ENCODE measurements around the gene PTPRN2. TPM values are rescaled to one million over a fixed set of nuclear protein-coding genes. Genes with fewer than 3 reads are reported as not detected.

Gene PTPRN2
- total and polyA plus RNA-seq, 2 donors (not counting 1 experiment from before 2014, with no cell fraction given) = 0.54 to 1.2 TPM

DNA sequence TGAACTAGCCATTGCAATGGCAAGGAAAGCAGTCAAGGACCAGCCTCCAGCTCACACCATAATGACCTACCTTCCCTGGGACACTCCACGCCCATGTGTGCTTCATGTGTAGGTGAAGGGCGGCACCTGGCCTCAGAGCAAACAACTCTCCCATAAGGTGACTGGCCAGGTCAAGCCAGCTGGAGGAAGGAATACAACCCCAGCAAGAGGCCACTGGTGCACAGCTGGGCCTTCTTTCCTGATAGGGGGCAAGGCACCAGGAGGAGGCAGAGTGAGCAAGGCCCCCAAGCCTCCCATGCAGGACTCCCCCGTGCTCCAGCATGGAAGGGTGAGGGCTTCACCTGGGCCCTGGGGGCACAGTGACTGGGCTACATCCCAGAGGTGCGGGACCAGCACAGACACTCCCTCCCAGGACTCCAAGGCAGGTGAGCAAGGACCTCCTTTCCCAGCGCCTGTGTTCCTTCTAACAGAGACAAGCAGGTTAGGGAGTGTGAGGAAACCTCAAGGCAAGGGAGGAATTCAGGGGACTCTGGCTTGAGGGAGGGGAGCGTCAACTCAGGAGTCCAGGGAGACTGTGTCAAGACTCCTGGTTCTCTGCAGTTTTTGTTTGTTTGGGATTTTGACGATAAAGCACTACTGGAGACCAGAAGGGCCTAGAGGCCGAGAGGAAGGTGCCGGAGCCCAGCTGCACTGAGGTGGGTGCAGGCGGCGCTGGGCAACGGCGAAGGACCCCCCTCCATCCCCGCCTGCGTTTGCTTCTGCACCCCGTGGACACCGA is 1.7 kb downstream of the PTPRN2 start:
- Histone ChIP-seq H3K9me3 (ENCODE audit: control insufficient read depth, insufficient read depth, low read depth, low read length) (no peaks in the 10 kb centered on the region), H2AFZ (ENCODE audit: low read length) (no peak overlapping the region), H3K4me1 (ENCODE audit: control insufficient read depth, extremely low read depth, insufficient read depth, low read length) (no peaks in the 10 kb centered on the region), H4K20me1 (ENCODE audit: control insufficient read depth, extremely low read depth, insufficient read depth, low read length) (no peaks in the 10 kb centered on the region), H3K9ac (ENCODE audit: insufficient read depth, low read length) (no peak overlapping the region), H3K27me3 (ENCODE audit: control insufficient read depth, insufficient read depth, low read length) (peaks cover 29% of the 10 kb centered on the region), H3K27ac (ENCODE audit: insufficient read depth, low read length) (no peak overlapping the region), H3K4me3 (replicated peaks in 1 of 4; ENCODE audit: control extremely low read depth in 1 of 4, insufficient read depth in 1 of 4, low read depth in 3 of 4, low read length in 4 of 4) (no peak overlapping the region), H3K4me2 (ENCODE audit: extremely low read depth, insufficient read depth, low read length) (no peak overlapping the region), H3K79me2 (ENCODE audit: control insufficient read depth, insufficient read depth, low read length) (no peaks in the 10 kb centered on the region), H3K36me3 (ENCODE audit: control insufficient read depth, insufficient read depth, low read length) (no peaks in the 10 kb centered on the region)
- no peak for DNase-seq (ENCODE audit: low read depth in 2 of 2)
- TF ChIP-seq EZH2 (IDR thresholded peaks at IDR 0.05; ENCODE audit: low read length, missing control alignments) = peak; percentile 15
- TF ChIP-seq, protein P1, sequence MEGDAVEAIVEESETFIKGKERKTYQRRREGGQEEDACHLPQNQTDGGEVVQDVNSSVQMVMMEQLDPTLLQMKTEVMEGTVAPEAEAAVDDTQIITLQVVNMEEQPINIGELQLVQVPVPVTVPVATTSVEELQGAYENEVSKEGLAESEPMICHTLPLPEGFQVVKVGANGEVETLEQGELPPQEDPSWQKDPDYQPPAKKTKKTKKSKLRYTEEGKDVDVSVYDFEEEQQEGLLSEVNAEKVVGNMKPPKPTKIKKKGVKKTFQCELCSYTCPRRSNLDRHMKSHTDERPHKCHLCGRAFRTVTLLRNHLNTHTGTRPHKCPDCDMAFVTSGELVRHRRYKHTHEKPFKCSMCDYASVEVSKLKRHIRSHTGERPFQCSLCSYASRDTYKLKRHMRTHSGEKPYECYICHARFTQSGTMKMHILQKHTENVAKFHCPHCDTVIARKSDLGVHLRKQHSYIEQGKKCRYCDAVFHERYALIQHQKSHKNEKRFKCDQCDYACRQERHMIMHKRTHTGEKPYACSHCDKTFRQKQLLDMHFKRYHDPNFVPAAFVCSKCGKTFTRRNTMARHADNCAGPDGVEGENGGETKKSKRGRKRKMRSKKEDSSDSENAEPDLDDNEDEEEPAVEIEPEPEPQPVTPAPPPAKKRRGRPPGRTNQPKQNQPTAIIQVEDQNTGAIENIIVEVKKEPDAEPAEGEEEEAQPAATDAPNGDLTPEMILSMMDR (conservative IDR thresholded peaks at IDR 0.05 in 1 of 2, IDR thresholded peaks at IDR 0.05 in 1 of 2; ENCODE audit: low read depth in 1 of 2, low read length in 2 of 2) = no peak

DNA sequence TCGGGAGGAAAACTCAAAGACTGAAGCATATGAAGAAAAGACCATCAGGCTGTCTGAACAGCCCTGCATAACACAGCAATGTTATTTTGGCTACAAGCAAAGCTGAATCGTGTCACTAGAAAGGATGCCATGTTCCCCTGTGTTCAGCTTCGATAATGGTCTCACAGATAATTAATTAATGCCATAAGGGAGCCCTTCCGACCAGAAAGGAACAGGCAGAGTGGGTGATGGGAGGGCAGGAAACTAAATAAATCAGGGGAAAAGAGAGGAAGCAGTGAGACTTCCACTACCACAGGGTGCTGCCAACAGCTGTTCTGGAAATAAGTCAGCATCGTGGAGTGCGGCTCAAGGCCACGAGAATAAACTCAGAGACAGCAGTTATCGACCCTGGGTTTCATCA is 3.2 kb downstream of the PTPRN2 start:
- peaks cover 23% of the 10 kb centered on the region for H3K27me3 ChIP-seq (ENCODE audit: control insufficient read depth, insufficient read depth, low read length)
- TF ChIP-seq EZH2 (IDR thresholded peaks at IDR 0.05; ENCODE audit: low read length, missing control alignments) = no peak
- TF ChIP-seq, protein P1 (conservative IDR thresholded peaks at IDR 0.05 in 1 of 2, IDR thresholded peaks at IDR 0.05 in 1 of 2; ENCODE audit: low read depth in 1 of 2, low read length in 2 of 2) = no peak
- H4K20me1 ChIP-seq (ENCODE audit: control insufficient read depth, extremely low read depth, insufficient read depth, low read length) = no peaks in the 10 kb centered on the region
- H3K27ac ChIP-seq (ENCODE audit: insufficient read depth, low read length) = no peak overlapping the region
- H3K9me3 ChIP-seq (ENCODE audit: control insufficient read depth, insufficient read depth, low read depth, low read length) = no peaks in the 10 kb centered on the region
- no peaks in the 10 kb centered on the region for H3K79me2 ChIP-seq (ENCODE audit: control insufficient read depth, insufficient read depth, low read length)
- no peak for DNase-seq (ENCODE audit: low read depth in 2 of 2)
- H3K4me2 ChIP-seq (ENCODE audit: extremely low read depth, insufficient read depth, low read length) = no peak overlapping the region
- no peak overlapping the region for H3K4me3 ChIP-seq (replicated peaks in 1 of 4; ENCODE audit: control extremely low read depth in 1 of 4, insufficient read depth in 1 of 4, low read depth in 3 of 4, low read length in 4 of 4)
- H3K36me3 ChIP-seq (ENCODE audit: control insufficient read depth, insufficient read depth, low read length) = no peaks in the 10 kb centered on the region
- no peak overlapping the region for H2AFZ ChIP-seq (ENCODE audit: low read length)
- H3K4me1 ChIP-seq (ENCODE audit: control insufficient read depth, extremely low read depth, insufficient read depth, low read length) = no peaks in the 10 kb centered on the region
- H3K9ac ChIP-seq (ENCODE audit: insufficient read depth, low read length) = no peak overlapping the region

DNA sequence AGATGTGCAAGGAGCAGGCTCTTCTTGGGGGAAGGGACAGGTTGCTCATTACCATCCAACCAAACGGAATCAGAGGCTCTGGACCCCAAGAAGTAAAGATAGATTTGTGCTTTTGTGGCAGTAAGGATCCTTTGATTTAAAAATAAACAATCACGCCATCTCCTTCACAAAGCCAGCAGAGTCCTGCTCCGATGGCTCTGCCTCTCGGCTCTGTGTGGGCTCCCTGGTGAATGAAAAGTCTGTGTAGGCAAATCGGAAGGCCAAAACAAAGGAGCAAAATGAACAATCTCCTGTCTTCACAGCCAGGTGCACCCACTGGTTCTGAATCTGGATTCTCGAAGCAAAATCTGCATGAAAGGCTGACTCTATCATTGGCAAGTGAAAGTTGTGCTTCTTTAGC is 3.8 kb downstream of the PTPRN2 start:
- Histone ChIP-seq H3K9me3 (ENCODE audit: control insufficient read depth, insufficient read depth, low read depth, low read length) (no peaks in the 10 kb centered on the region), H3K27me3 (ENCODE audit: control insufficient read depth, insufficient read depth, low read length) (peaks cover 19% of the 10 kb centered on the region), H3K4me1 (ENCODE audit: control insufficient read depth, extremely low read depth, insufficient read depth, low read length) (no peaks in the 10 kb centered on the region), H3K36me3 (ENCODE audit: control insufficient read depth, insufficient read depth, low read length) (no peaks in the 10 kb centered on the region), H2AFZ (ENCODE audit: low read length) (no peak overlapping the region), H3K4me2 (ENCODE audit: extremely low read depth, insufficient read depth, low read length) (no peak overlapping the region), H3K27ac (ENCODE audit: insufficient read depth, low read length) (no peak overlapping the region), H4K20me1 (ENCODE audit: control insufficient read depth, extremely low read depth, insufficient read depth, low read length) (no peaks in the 10 kb centered on the region), H3K79me2 (ENCODE audit: control insufficient read depth, insufficient read depth, low read length) (no peaks in the 10 kb centered on the region), H3K4me3 (replicated peaks in 1 of 4; ENCODE audit: control extremely low read depth in 1 of 4, insufficient read depth in 1 of 4, low read depth in 3 of 4, low read length in 4 of 4) (no peak overlapping the region), H3K9ac (ENCODE audit: insufficient read depth, low read length) (no peak overlapping the region)
- DNase-seq (ENCODE audit: low read depth in 2 of 2) = no peak
- TF ChIP-seq EZH2 (IDR thresholded peaks at IDR 0.05; ENCODE audit: low read length, missing control alignments) = no peak
- TF ChIP-seq, protein P1 (conservative IDR thresholded peaks at IDR 0.05 in 1 of 2, IDR thresholded peaks at IDR 0.05 in 1 of 2; ENCODE audit: low read depth in 1 of 2, low read length in 2 of 2) = no peak

Measured in fibroblast of lung (primary cell).